ENCODE data around the gene KCNG2.

Gene KCNG2

GRCh38 chr18:79786304-79786703 lies 11.4 kb upstream of the KCNG2 start:
- DNase-seq, result no peak

- no peak for DNase-seq
Observed at GRCh38 chr18:79786786-79787526, 10.8 kb upstream of the KCNG2 start.

- no peak for DNase-seq
Observed at GRCh38 chr18:79787527-79787864, 10.2 kb upstream of the KCNG2 start.

- DNase-seq, result no peak
Observed at GRCh38 chr18:79787865-79788733, 9.6 kb upstream of the KCNG2 start.

- no peak for DNase-seq
Observed at GRCh38 chr18:79788734-79789085, 9.0 kb upstream of the KCNG2 start.

GRCh38 chr18:79789091-79789891 lies 8.4 kb upstream of the KCNG2 start:
- DNase-seq, result no peak

GRCh38 chr18:79789901-79790890 lies 7.5 kb upstream of the KCNG2 start:
- DNase-seq, result no peak

GRCh38 chr18:79790996-79791972 lies 6.5 kb upstream of the KCNG2 start:
- DNase-seq, result no peak

- no peak for DNase-seq
Observed at GRCh38 chr18:79792096-79792987, 5.4 kb upstream of the KCNG2 start.

- DNase-seq, result no peak
Observed at GRCh38 chr18:79792988-79793355, 4.8 kb upstream of the KCNG2 start.

- DNase-seq, result no peak
Observed at GRCh38 chr18:79794846-79795245, 2.9 kb upstream of the KCNG2 start.

GRCh38 chr18:79795446-79795845 lies 2.3 kb upstream of the KCNG2 start:
- DNase-seq, result no peak

- DNase-seq, result no peak
Observed at GRCh38 chr18:79796016-79796415, 1.7 kb upstream of the KCNG2 start.

GRCh38 chr18:79796531-79797405 lies 970 bp upstream of the KCNG2 start:
- DNase-seq, result no peak

- DNase-seq, result no peak
Observed at GRCh38 chr18:79798346-79798998, 734 bp downstream of the KCNG2 start.

GRCh38 chr18:79798999-79799370 lies 1.2 kb downstream of the KCNG2 start:
- DNase-seq, result no peak

- no peak for DNase-seq
Observed at GRCh38 chr18:79799619-79800370, 2.1 kb downstream of the KCNG2 start.

All from activated CD4-positive, CD25-positive, alpha-beta regulatory T cell treated with anti-CD3 and anti-CD28 coated beads, Interleukin-2, amount 50 U/mL, for 72 hours (primary cell).